ENCODE measurements around the gene KRT84.

Gene KRT84, protein sequence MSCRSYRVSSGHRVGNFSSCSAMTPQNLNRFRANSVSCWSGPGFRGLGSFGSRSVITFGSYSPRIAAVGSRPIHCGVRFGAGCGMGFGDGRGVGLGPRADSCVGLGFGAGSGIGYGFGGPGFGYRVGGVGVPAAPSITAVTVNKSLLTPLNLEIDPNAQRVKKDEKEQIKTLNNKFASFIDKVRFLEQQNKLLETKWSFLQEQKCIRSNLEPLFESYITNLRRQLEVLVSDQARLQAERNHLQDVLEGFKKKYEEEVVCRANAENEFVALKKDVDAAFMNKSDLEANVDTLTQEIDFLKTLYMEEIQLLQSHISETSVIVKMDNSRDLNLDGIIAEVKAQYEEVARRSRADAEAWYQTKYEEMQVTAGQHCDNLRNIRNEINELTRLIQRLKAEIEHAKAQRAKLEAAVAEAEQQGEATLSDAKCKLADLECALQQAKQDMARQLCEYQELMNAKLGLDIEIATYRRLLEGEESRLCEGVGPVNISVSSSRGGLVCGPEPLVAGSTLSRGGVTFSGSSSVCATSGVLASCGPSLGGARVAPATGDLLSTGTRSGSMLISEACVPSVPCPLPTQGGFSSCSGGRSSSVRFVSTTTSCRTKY

DNA sequence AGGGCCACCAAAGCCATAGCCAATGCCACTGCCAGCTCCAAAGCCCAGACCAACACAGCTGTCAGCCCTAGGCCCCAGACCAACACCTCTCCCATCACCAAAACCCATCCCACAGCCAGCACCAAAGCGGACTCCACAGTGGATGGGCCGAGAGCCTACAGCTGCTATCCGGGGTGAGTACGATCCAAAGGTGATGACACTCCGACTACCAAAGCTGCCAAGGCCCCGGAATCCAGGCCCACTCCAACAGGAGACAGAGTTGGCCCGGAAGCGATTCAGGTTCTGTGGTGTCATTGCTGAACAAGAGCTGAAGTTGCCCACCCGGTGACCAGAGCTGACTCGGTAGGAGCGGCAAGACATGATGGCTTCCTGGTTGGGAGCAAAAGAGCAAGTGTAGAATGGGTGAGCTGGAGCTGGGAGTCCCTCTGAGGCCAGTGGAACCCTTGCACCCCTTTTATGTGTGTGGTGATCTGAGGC is at the start of gene KRT84:
KRT84 (minus strand) TSS at position 427 of the 477 bp plus-strand sequence; CDS start at position 360, 67 bp downstream.
- DNase-seq, result no peak

- no peak for DNase-seq
Measured at GRCh38 chr12:52434760-52435530, 49.5 kb upstream of the KRT84 start.

GRCh38 chr12:52434081-52434733 is 48.8 kb upstream of the KRT84 start, which contains the start of gene KRT75:
TSS of gene KRT75 (minus strand) at chr12:52434371. CDS start at chr12:52434304, 67 bp downstream.
- no peak for DNase-seq

DNA sequence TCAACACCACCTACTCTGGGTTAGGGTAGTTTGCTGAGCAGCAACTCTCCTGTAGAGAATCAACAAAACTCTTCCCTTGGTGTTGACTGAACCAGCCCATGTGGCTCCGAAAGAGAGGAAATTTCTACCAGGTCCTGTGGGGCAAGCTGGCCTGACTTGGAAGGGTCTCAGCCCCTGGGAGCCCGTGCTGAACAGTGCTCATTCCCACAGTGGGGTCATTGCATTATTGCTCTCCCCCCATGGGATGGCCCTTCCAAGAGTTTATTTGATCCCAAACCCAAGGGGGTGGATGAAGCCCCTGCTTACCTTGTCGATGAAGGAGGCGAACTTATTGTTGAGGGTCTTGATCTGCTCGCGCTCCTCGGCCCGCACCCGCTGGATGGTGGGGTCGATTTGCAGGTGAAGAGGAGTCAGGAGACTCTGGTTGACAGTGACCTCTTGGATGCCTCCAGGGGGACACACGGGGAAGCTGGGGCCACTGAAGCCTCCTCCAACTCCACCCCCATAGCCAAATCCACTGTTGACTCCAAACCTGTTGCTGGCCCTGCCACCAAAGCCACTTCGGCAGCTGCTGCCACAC is 48.1 kb upstream of the KRT84 start:
- DNase-seq, result no peak

GRCh38 chr12:52432559-52433207 is 47.2 kb upstream of the KRT84 start:
- no peak for DNase-seq

GRCh38 chr12:52428121-52428520 is 42.7 kb upstream of the KRT84 start:
- DNase-seq, result no peak

DNA sequence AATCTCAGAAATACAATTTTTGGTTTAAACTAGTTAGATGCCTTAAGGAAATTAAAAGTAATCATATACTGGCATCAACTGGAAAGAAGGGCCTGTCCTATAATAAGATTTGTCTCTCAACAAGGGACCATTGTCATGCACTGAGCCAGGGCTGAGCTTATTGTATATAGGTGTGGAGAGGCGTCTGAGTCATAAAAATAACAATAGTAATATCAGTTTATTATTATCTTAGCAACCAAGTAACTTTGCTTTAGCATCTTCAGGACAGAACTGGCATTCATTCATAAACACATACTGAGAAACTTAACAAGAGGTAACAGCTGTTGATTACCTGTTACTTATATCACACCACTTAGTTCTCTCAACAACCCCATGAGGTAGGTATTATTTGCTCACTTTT is 41.6 kb upstream of the KRT84 start:
- no peak for DNase-seq

GRCh38 chr12:52426034-52426433 is 40.6 kb upstream of the KRT84 start:
- DNase-seq, result no peak

GRCh38 chr12:52425466-52425865 is 40.0 kb upstream of the KRT84 start:
- no peak for DNase-seq

DNA sequence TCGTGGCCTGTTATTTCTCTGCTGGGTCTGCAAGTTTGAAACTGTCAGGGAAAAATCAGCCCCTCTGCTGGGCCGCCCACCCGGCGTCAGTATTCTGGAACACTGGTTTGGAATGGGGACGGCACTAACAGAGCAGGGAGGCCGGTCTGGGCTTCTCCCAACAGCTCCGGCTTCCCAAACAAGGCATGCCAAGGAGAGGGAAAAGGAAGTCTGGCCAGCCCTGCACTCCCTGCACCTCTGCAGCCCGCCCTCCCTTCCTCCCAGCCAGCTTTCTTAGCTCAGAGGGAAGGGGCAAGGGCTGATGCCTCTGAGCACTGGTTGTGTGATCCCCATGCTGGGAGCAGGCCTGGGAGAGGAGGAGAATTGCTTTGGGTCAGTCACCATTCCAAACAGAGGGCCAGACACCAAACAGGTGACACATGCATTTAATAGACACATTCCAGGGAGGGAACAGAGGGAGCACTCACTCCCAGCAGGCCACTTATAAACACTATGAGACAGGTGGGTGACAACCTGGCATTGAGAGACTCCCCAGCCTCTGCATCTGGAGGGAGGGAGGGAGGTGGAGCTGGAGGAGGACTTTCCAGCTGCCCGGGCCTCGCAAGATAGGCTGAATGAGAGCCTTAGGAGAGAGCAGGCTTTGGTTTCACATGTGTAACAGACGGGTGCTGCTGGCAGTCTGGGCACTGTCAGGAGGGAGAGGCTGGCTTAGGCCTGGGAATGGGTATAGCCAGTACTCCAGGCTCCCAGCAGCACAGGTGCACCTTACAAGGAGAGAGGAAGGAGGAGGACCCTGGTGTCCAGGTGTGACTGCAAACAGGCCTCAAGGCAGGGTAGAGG is 38.4 kb upstream of the KRT84 start:
- DNase-seq, result no peak

GRCh38 chr12:52423035-52423434 is 37.6 kb upstream of the KRT84 start:
- no peak for DNase-seq

GRCh38 chr12:52419656-52420055 is 34.2 kb upstream of the KRT84 start:
- no peak for DNase-seq

DNA sequence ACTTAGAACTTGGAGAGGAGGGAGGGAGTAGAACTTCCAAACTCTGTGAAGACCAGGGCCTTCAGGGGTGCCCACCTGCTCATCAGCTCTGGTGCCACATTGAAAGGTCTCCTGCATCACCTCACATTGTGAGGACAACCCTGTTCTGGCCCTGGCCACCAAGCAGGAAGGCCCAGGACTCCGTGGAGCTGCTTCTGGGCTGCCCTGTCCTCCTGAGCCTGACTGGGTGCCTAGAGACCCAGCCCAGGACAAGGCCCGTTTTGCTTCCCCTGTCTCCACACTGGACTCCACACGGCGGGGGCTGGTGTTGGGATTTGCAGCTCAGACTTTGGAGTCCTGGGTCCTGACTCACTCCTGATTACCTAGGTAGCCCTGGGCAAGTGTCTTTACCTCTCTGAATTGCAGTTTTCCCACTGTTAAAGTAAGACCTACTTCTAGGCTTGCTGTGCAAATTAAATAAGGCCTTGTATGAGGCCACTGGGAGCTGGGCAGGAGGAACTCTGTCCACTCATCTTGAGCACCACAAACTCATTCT is 33.2 kb upstream of the KRT84 start:
- DNase-seq, result no peak

DNA sequence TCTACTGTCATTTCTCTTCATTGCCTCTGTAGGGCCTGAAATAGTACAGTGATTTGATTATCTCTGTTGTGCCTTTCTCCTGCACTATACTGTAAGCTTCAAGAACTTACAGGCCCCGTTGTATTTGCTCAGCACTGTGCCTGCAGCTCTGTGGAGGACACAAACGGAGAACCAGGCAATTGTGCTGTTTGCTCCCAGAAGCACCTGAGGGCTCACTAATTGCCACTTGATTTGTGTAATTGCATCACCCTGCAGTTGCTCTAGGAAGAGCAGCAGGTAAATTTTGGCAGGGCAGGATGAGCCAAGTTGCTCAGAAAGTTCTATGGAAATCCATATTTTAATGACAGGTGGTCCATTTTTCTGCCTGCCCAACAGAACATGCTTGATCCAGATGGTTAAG is 32.3 kb upstream of the KRT84 start:
- peak; percentile 63 for DNase-seq

- DNase-seq, result no peak
Measured at GRCh38 chr12:52416795-52417194, 31.3 kb upstream of the KRT84 start.

GRCh38 chr12:52415870-52416750 is 30.7 kb upstream of the KRT84 start:
- no peak for DNase-seq

- DNase-seq, result no peak
Measured at GRCh38 chr12:52414936-52415335, 29.5 kb upstream of the KRT84 start.

GRCh38 chr12:52413782-52414345 is 28.4 kb upstream of the KRT84 start:
- no peak for DNase-seq

DNA sequence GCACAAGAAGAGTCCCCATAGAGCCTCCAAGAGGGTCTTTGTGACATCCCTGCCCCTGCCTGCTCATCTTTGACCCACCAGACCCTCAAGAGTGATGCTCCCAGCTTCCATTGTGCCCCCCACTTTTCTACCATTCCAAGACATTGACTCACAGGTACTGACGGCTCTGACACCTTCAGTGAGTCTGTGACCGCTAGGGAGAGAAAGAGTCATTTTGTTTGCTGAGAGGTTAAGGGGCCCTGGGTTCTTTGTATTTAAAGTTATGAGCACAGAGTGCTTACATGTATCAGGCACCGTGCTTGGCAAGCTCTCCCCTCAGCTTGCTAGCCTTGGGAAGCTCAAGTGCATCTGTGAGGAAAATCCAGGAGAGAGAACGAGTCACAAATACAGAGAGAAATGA is 27.8 kb upstream of the KRT84 start:
- DNase-seq, result no peak
